HepG2 (cell line): ENCODE results near the gene SLC1A4. TPM values are rescaled to one million over a fixed set of nuclear protein-coding genes. Genes with fewer than 3 reads are reported as not detected.

Experiments used
- ATAC-seq: fragments of 200-7000 bp; cut with Tn5 transposase; 3 replicates; pipeline ENCODE4 v1.9.1; 2020; ENCODE audit warnings: mild to moderate bottlenecking, moderate library complexity
- BruUV-seq: library from RNA; stranded (reverse); fragments of 400-500 nt; replicated peaks from 2 replicates; lab custom pipeline; 2021; lab: Mats Ljungman, UMichigan
- CTCF ChIA-PET: fragments of 300-600 bp; formaldehyde crosslinking; extraction: SDS; loops from one replicate; lab custom pipeline; 2021; ENCODE audit warnings: low total read pairs, inconsistent platforms, low intra/inter-chr PET ratio; lab: Yijun Ruan, JAX
- POLR2A ChIA-PET: fragments of 350-600 bp; sonication (Branson Sonifier 250); formaldehyde crosslinking; loops from one replicate; lab custom pipeline; 2020; ENCODE audit warnings: antibody characterized with exemption, inconsistent platforms; lab: Yijun Ruan, JAX
- DNase-seq: peaks from one replicate; pipeline ENCODE4 v3.0.0-alpha.2; 2015; ENCODE audit warnings: low spot score
- FAIRE-seq: peaks from 3 replicates; lab custom pipeline; 2011; peaks lifted over from hg19 to GRCh38; lab: Jason Lieb, UNC
- H2AFZ ChIP-seq: one replicate; pipeline ENCODE4 v1.6.1; 2011; ENCODE audit warnings: low read length, inconsistent platforms
- H3K27ac ChIP-seq: fragments of 300-600 bp; 3 replicates; pipeline ENCODE4 v1.8.0; 2011; ENCODE audit warnings: mixed run types, mild to moderate bottlenecking, mixed read lengths, low read length, inconsistent platforms; ENCODE audit not compliant: insufficient read depth; ENCODE audit errors: extremely low read length
- H3K27me3 ChIP-seq, 2 experiments: fragments of 200-600 bp in 1 of 2; 2 replicates in 1 of 2; 3 replicates in 1 of 2; pipeline versions ENCODE4 v1.6.0 to v1.8.0; 2011; ENCODE audit warnings: low read length in 2 of 2, mild to moderate bottlenecking in 2 of 2, moderate library complexity in 2 of 2, inconsistent platforms in 1 of 2; ENCODE audit not compliant: insufficient read depth in 2 of 2, control insufficient read depth in 1 of 2
- H3K36me3 ChIP-seq, 2 experiments: fragments of 200-600 bp in 1 of 2; replicated peaks in 1 of 2; 2 replicates in 1 of 2; 3 replicates in 1 of 2; pipeline versions ENCODE4 v1.5.1 to v1.8.0; 2011; ENCODE audit warnings: low read length in 2 of 2, inconsistent platforms in 1 of 2; ENCODE audit not compliant: insufficient read depth in 2 of 2, control insufficient read depth in 1 of 2
- H3K4me1 ChIP-seq: 2 replicates; pipeline ENCODE4 v1.5.1; 2012; ENCODE audit warnings: low read length, inconsistent platforms; ENCODE audit not compliant: insufficient read depth
- H3K4me2 ChIP-seq: 2 replicates; pipeline ENCODE4 v1.6.0; 2011; ENCODE audit warnings: low read depth, low read length, inconsistent platforms
- H3K4me3 ChIP-seq, 3 experiments: fragments of 200-600 bp in 1 of 3; sonication (generic), shearing (Covaris generic) in 1 of 3; replicated peaks in 1 of 3; 2 replicates each; pipeline ENCODE4 v1.5.1; 2011 to 2016; ENCODE audit warnings: low read length in 3 of 3, inconsistent platforms in 2 of 3, low read depth in 2 of 3, mild to moderate bottlenecking in 2 of 3, control low read depth in 1 of 3, mixed read lengths in 1 of 3; ENCODE audit not compliant: insufficient read depth in 1 of 3
- H3K79me2 ChIP-seq: one replicate; pipeline ENCODE4 v1.6.1; 2011; ENCODE audit warnings: low read length, inconsistent platforms; ENCODE audit not compliant: insufficient read depth
- H3K9ac ChIP-seq: 2 replicates; pipeline ENCODE4 v1.6.0; 2011; ENCODE audit warnings: mild to moderate bottlenecking, low read depth, low read length, inconsistent platforms; ENCODE audit not compliant: insufficient read depth
- H3K9me3 ChIP-seq: 2 replicates; pipeline ENCODE4 v1.5.1; 2012; ENCODE audit warnings: mild to moderate bottlenecking, low read length
- H4K20me1 ChIP-seq: 2 replicates; pipeline ENCODE4 v1.6.0; 2011; ENCODE audit warnings: inconsistent platforms, mild to moderate bottlenecking, low read length, moderate library complexity; ENCODE audit not compliant: insufficient read depth
- AGO2 ChIP-seq: fragments of 200-400 bp; formaldehyde crosslinking; optimal IDR thresholded peaks from 2 replicates; pipeline ENCODE3; 2017; ENCODE audit warnings: mild to moderate bottlenecking, low read depth, low read length, moderate library complexity
- BHLHE40 ChIP-seq: IDR thresholded peaks from 2 replicates; pipeline ENCODE4 v1.6.1; 2011; ENCODE audit warnings: low read length, improper control_type of control experiment
- HNRNPLL ChIP-seq: fragments of 200-400 bp; formaldehyde crosslinking; IDR thresholded peaks from 2 replicates; pipeline ENCODE4 v1.6.1; 2017; ENCODE audit warnings: mild to moderate bottlenecking, low read depth, low read length; ENCODE audit not compliant: poor library complexity, severe bottlenecking
- MAF1 ChIP-seq: sonication (generic); formaldehyde crosslinking; IDR thresholded peaks from 2 replicates; pipeline ENCODE4 v1.5.0; 2020; ENCODE audit warnings: missing genetic modification reagents, borderline replicate concordance
- MEIS1 ChIP-seq: sonication (generic); formaldehyde crosslinking; IDR thresholded peaks from 2 replicates; pipeline ENCODE4 v1.9.0; 2021; ENCODE audit warnings: mild to moderate bottlenecking, missing genetic modification reagents, moderate library complexity, borderline replicate concordance
- NR2F6 ChIP-seq, 2 experiments: IDR thresholded peaks; 2 replicates each; pipeline ENCODE4 v1.6.1; 2016; ENCODE audit warnings: antibody characterized with exemption in 1 of 2, mild to moderate bottlenecking in 1 of 2
- RBM22 ChIP-seq: fragments of 200-400 bp; formaldehyde crosslinking; optimal IDR thresholded peaks from 2 replicates; pipeline ENCODE3; 2017; ENCODE audit warnings: mild to moderate bottlenecking, low read length, moderate library complexity
- RBM39 ChIP-seq: fragments of 200-400 bp; formaldehyde crosslinking; IDR thresholded peaks from one replicate; pipeline ENCODE4 v1.6.1; 2018; ENCODE audit warnings: antibody characterized with exemption, mild to moderate bottlenecking, low read depth, low read length; ENCODE audit not compliant: poor library complexity, severe bottlenecking
- SRSF1 ChIP-seq: fragments of 200-400 bp; formaldehyde crosslinking; optimal IDR thresholded peaks from 2 replicates; pipeline ENCODE3; 2017; ENCODE audit warnings: mild to moderate bottlenecking, low read depth, low read length, moderate library complexity
- ZNF253 ChIP-seq: sonication (generic); formaldehyde crosslinking; IDR thresholded peaks from 2 replicates; pipeline ENCODE4 v1.8.0; 2022; ENCODE audit warnings: mild to moderate bottlenecking, missing genetic modification reagents, borderline replicate concordance
- ZNF556 ChIP-seq: sonication (generic); formaldehyde crosslinking; IDR thresholded peaks from 2 replicates; pipeline ENCODE4 v1.4.0; 2020; ENCODE audit warnings: mild to moderate bottlenecking, missing genetic modification reagents, borderline replicate concordance
- ZNF687 ChIP-seq: sonication (generic); formaldehyde crosslinking; IDR thresholded peaks from 2 replicates; pipeline ENCODE4 v1.5.1; 2020; ENCODE audit warnings: mild to moderate bottlenecking, missing genetic modification reagents, moderate library complexity
- ZNF704 ChIP-seq: sonication (generic); formaldehyde crosslinking; IDR thresholded peaks from 2 replicates; pipeline ENCODE4 v1.8.1; 2023; ENCODE audit warnings: mild to moderate bottlenecking, inconsistent platforms, moderate library complexity, missing genetic modification reagents, borderline replicate concordance
- ZNF891 ChIP-seq: sonication (generic); formaldehyde crosslinking; IDR thresholded peaks from 2 replicates; pipeline ENCODE4 v1.5.0; 2020; ENCODE audit warnings: mild to moderate bottlenecking, missing genetic modification reagents
- WGBS: methylation state at CpG from one replicate; pipeline ENCODE4 v1.1.6; 2017; ENCODE audit warnings: low lambda C conversion rate; 5-methylcytosine and 5-hydroxymethylcytosine counted together
- in situ Hi-C: cut with HindIII; loops from 2 replicates; pipeline ENCODE4 v1.10.0; 2017; ENCODE audit warnings: low pct_unique_long_range_greater_than_20kb; ENCODE audit not compliant: extremely low pct_ligation_motif_present
- intact Hi-C: fragments of 100-400 bp; cut with micrococcal nuclease; formaldehyde crosslinking; loops from one replicate; pipeline ENCODE4 v1.10.0; 2022; ENCODE audit not compliant: unreplicated experiment
- polyA plus RNA-seq, 8 experiments: library from polyadenylated mRNA; depleted of rRNA in 3 of 8; stranded (reverse) in 7 of 8; unstranded in 1 of 8; fragments of >200 nt; fragmentation: Illumina TruSeq in 4 of 8; extraction: Trizol in 4 of 8; gene quantifications; 2 replicates each; pipeline versions ENCODE4 v1.2.1 to v1.2.3, GENCODE V29; 2011 to 2016; ENCODE audit warnings: low read depth in 4 of 8, missing spikeins in 1 of 8, mixed read lengths in 1 of 8; ENCODE audit not compliant: insufficient read depth in 1 of 8
- total RNA-seq, 5 experiments: library from RNA; depleted of rRNA; stranded (reverse); fragments of >200 nt; fragmentation: Illumina TruSeq; extraction: Trizol; gene quantifications; 2 replicates each; pipeline ENCODE4 v1.2.3, GENCODE V29; 2016; ENCODE audit warnings: low read depth in 1 of 5
- TF ChIP-seq, protein P1 (sequence below): sonication (generic); formaldehyde crosslinking; IDR thresholded peaks from 2 replicates; pipeline ENCODE4 v1.5.0; 2020; ENCODE audit warnings: mild to moderate bottlenecking, missing genetic modification reagents, moderate library complexity

SLC1A4 gene
- total and polyA plus RNA-seq, 2 of the 13 experiments (the other 11 are each of a cell fraction or from before 2014, with no cell fraction given): 21.0 to 39.6 TPM

GRCh38 chr2:65071499-65072180 is 82.4 kb downstream of the SLC1A4 start:
- H3K27me3 ChIP-seq: no peaks in the 10 kb centered on the region
- DNase-seq: no peak
- H3K36me3 ChIP-seq: peaks cover 38 to 53% of the 10 kb centered on the region in 2 experiments
- TF ChIP-seq NR2F6 (IDR thresholded peaks at IDR 0.05) (no peak), NR2F6 (CRISPR knock-in tag; IDR thresholded peaks at IDR 0.05) (peak; percentile 28; the same call in 1 of the 2 replicates), ZNF704 (CRISPR knock-in tag) (no peak), AGO2 (peak; percentile 74), ZNF687 (CRISPR knock-in tag) (peak; percentile 34; the same call in 1 of the 2 replicates), MAF1 (CRISPR knock-in tag) (no peak), BHLHE40 (no peak), SRSF1 (peak; percentile 22), MEIS1 (CRISPR knock-in tag) (0 out of 2 replicates have a peak, but pooled peaks have one; percentile 28), RBM22 (peak; percentile 29), RBM39 (peak; percentile 22), HNRNPLL (peak; percentile 18), ZNF891 (CRISPR knock-in tag) (0 out of 2 replicates have a peak, but pooled peaks have one; percentile 53), ZNF253 (CRISPR knock-in tag) (no peak), ZNF556 (CRISPR knock-in tag) (no peak)
- TF ChIP-seq, protein P1, sequence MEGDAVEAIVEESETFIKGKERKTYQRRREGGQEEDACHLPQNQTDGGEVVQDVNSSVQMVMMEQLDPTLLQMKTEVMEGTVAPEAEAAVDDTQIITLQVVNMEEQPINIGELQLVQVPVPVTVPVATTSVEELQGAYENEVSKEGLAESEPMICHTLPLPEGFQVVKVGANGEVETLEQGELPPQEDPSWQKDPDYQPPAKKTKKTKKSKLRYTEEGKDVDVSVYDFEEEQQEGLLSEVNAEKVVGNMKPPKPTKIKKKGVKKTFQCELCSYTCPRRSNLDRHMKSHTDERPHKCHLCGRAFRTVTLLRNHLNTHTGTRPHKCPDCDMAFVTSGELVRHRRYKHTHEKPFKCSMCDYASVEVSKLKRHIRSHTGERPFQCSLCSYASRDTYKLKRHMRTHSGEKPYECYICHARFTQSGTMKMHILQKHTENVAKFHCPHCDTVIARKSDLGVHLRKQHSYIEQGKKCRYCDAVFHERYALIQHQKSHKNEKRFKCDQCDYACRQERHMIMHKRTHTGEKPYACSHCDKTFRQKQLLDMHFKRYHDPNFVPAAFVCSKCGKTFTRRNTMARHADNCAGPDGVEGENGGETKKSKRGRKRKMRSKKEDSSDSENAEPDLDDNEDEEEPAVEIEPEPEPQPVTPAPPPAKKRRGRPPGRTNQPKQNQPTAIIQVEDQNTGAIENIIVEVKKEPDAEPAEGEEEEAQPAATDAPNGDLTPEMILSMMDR: peak; percentile 51
- POLR2A ChIA-PET: interaction anchor here (5.4 kb wide), 1 partner anchor 16 kb away, joined by 35 read pairs; the partner anchor contains the start of gene CEP68
- peaks cover 15% of the 10 kb centered on the region for H3K79me2 ChIP-seq
- in situ Hi-C loops: loop anchor here (5.0 to 25.0 kb wide), 2 partner anchors 116 to 491 kb away; no protein-coding TSS in a partner anchor
- WGBS: 90% methylated on average over 14 of the region's 14 CpGs
- no peak overlapping the region for H3K9ac ChIP-seq
- no peak overlapping the region for H2AFZ ChIP-seq
- no peak overlapping the region for H3K4me3 ChIP-seq
- H3K9me3 ChIP-seq: no peaks in the 10 kb centered on the region
- H3K4me1 ChIP-seq: peaks cover 43% of the 10 kb centered on the region
- peaks cover 5% of the 10 kb centered on the region; the same call in 1 of the 2 replicates for H4K20me1 ChIP-seq
- intact Hi-C loops: no loop called here
- peak; percentile 47 for ATAC-seq
- CTCF ChIA-PET: no interaction called here
- no peak for FAIRE-seq
- no peak overlapping the region for H3K4me2 ChIP-seq
- H3K27ac ChIP-seq: no peak overlapping the region
- BruUV-seq: no TSS peak
